Fibroblast of skin of abdomen (primary cell): Measurements from ENCODE around the gene PCDH1.
"Not testable (repeated sequence)": the region's sequence is repeated elsewhere in the genome, so short reads cannot be mapped to it uniquely, and the experiment has no call there.

Source experiments
- DNase-seq: peaks from one replicate; pipeline ENCODE4 v3.0.0-alpha.2; 2013

The PCDH1 gene

DNA sequence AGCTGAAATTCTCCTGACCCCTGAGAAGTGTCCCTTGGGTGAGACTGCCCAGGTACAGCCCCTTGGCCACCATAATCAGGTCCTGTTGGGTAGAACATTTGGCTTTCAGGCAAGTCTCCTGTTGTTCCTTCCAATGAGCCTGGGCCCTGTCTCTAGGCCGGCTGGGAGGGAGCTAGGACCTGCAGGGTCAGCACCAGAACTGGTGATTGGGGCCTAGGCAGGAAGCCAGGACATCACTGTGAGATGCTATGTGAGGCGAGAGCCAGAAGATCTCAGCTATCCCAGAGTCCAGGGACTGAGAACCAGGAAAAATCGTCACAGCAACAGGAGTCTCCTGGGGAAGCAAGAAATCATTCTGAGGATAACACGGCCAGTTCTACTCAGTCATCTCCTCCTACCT is 51.5 kb downstream of the PCDH1 start:
- DNase-seq = no peak

DNA sequence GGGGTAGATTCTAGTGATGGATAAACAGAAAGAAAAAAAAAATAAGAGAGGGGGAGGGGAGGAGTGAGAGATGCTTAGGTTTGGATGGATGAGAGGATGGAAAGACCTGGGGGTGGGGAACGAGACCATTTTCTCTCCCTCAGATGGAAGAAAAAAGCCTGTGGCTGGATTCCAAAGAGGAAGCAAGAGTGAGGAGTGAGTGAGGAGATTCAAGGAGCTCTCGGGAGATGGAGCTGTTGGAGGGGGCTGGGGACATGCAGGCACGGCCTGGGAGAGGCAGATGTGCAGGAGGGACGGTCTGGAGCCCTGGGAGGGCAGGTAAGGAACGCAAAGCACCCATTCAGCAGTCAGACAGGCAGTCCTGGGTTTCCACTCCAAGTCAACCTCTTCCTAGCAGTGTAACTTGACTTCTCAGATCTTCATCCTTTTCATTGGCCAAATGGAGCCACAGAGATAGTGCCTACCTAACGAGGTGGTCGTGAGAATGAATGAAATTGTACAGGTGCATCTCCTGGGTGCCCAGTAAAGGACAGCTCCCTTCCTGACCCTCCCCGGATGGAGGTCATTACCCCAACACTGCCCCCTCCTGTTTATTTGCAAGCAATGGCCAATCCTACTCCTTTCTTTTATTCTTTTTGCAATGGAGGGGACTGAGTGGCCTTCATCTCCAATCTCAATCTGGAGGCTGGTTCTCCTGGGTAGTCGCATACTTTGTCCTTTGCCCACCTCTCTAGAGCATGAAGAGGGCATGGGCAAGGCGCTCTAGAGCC is 52.2 kb downstream of the PCDH1 start:
- peak; percentile 27 for DNase-seq

DNA sequence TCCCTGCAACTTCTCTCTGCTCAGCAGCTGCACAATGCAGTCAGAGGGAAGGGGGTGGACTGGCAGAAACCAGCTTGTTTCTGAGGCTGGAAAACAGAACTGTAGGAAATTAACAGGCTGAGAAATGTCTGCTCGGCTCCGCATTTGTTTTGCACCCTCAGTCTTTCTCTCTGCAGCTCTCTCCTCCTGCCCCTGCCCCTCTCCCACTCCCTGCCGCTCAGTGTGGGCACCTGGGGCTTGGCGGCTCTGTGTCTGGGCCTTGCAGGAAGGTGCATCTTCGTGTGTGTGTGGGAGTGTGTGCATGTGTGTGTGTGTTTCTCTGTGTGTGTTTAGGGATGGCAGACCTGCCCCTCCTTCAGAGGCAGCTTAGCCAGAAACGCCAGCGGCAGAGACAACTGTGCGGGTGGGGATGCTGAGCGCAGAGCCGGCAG is 53.0 kb downstream of the PCDH1 start:
- DNase-seq = no peak

DNA sequence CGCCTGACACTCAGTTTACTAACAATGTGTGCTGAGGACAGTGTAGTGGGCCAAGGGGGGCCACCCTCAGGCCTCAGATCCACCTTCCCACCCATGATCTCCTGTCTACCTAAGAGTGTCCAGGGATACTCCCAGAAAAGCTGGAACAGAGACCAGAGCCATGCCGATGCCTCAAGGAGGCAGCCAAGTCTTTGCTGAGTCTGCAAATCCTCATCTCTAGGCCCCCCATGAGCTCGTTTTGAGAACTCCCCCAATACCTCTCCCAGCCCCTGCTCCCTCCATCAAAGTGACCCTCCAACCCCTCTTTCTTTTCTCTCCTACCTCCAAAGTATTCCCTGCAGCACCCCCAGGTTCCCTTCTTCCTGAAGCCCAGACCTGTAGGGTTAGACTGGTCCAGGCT is 53.5 kb downstream of the PCDH1 start:
- DNase-seq = no peak

DNA sequence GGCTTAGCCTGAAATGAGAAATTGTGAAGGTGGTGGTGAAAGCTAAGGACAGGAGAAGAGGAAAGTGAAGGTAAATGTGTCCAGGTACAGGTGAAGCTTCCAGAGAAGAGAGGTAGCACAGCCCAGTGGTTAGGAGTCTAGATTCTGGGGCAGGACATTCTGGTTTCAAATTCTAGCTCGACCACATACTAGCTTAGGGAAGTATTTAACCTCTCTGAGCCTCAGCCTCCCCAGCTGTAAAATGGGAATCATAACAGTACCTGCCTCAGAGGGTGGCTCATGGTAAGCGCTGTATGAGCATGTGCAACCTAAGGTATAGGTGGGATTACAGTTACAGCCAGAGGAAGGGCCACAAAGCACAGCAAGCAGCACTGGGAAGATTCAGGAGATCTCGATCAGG is 55.2 kb downstream of the PCDH1 start:
- no peak for DNase-seq

DNA sequence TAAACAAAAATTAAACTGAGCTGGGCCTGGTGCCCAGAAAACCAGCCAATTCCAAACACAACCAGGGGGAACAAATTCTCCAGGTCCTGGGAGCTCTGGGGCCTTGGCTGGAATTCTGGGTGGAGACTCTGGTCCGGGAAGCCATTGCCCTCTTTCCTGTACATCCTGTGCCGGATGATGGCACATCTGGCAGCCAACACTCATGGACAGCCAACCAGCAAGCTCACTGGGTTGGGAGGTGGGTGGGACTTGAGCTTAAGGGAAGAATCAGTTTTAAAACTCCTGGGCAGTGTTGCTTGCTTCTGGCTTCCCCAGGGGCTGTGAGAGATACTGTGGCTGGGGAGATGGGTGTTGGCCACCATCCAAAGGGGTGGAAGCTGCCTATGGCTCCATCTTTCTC is 56.1 kb downstream of the PCDH1 start:
- peak; percentile 58 for DNase-seq

DNA sequence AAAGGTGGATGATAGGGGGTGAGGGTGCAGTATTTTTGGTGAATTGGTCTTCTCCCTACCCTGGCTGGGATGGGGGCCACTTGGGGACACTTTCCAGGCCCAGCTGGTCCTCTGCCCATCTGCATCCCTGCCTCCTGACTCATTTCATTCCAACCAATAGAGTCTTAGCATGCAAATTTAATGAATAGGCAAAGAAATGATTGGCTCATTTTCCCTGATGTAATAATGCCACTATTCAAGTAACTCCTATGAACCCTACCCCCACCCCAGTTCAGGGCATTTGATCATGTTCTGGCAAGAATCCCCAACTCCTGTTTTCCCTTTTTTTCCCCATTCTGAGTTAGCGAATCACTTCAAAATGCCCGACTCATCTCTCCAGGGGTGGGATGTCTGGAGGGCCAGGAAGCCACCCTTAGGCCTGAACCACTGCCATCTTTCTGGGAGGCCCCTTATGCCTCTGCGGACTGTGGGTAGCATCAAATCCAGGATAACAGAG is 56.7 kb downstream of the PCDH1 start:
- DNase-seq = peak; percentile 98

DNA sequence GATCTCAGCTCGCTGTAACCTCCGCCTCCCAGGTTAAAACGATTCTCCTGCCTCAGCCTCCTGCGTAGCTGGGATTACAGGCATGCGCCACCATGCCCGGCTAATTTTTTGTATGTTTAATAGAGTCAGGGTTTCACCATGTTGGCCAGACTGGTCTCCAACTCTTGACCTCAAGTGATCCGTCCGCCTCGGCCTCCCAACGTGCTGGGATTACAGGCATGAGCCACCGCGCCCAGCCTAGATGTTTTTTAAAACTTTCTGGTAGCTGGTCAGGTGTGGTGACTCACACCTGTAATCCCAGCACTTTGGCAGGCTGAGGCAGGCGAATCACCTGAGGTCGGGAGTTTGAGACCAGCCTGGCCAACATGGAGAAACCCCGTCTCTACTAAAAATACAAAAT is 57.5 kb downstream of the PCDH1 start:
- DNase-seq = not testable (repeated sequence)

DNA sequence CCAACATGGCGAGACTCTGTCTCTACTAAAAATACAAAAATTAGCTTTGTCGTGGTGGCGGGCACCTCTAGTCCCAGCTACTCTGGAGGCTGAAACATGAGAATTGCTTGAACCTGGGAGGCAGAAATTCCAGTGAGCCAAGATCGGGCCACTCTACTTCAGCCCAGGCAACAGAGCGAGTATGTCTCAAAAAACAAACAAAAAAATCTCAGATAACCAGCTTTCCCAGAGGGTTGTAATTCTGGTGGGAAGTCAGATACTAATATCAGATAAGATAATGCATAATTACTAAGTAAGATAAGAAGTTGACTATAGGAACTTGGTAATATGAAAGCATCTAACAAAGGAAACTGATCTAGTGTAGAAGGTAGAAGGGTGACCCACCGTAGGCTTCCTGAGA is 60.6 kb downstream of the PCDH1 start:
- DNase-seq = no peak

DNA sequence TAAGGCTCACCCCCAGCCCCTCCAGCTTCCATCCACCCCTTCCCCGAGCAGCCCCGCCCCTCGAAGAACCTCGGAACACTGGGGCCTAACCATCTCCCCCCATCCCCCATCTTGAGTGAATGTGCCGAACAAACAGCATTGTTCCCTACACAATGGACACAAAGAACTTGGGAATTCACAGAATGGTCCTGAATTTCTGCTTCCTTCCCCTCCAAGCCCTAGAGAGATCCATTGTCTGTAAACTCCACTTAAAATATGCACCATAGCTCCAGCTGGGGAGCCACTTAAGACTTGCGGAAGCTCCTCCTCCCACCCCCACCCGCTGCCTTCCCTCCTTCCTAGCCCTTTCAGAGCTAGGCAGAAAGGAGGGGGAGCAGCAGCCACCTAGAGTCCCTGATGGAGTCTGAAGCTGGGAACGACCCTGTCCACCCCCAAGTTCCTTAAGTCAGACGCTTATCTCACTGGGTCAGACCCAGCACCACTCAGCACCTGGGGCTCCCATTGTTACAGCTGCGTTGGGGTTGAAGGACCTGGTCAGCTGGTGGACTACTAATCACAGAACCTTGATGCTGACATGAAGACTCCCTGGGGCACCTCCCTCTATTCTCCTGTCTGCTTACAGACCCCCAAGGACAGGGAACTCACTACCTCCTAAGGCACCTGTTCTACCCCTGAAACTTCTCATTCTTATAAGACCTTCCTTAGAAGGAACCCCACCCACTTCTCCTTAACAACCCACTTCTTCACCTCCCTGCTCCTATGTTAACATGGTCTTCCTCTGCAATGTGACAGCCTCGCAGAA is 61.4 kb downstream of the PCDH1 start:
- DNase-seq = no peak

DNA sequence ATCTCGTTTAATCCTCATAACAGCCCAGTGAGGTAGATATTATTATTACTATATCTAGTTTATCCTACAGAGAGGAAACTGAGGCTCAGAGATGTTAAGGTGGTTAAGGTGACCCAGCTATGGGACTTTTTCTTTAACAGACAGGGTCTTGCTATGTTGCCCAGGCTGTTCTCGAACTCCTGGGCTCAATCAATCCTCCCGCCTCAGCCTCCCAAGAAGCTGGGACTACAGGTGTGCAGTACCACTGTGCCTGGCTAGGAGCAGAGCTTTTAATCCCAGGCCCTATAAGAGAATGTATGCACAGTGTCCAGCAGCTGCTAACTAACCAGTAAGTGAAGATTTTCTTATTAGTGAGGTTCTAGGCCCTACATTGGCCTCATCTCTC is 62.4 kb downstream of the PCDH1 start:
- no peak for DNase-seq

DNA sequence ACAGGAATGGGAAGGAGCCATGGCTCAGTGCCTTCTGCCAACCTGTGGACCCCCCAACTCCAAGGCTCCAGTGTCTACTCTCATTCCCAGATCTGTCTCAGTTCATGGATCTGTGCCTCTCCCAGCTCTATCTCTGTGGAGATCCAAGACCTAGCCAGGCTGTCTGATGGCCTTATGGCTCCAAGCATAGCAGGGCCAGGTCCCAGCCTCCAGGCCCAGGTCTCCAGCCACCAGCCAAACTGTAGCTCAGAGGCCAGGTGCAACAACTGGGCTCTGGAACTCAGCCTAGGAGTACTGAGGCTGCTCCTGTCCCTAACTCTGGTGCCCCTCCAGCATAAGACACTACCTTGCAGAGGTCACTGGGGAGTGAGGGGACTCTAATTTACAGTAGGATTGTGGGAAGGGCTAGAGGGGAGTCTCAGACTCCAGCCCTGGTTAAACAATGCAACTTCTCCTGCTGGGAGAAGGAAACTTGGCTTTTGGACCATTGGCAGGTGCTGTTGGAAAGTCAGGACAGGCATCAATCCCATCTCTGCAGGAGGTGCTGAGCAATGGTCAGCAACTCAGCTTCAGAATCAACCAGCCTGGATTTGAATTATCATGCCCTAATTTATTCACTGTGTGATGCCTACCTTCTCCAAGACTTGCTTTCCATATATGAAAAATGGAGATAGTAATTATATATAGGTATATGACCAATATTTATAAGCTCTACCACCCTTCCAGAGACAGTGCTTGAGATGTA is 63.0 kb downstream of the PCDH1 start:
- DNase-seq = no peak

DNA sequence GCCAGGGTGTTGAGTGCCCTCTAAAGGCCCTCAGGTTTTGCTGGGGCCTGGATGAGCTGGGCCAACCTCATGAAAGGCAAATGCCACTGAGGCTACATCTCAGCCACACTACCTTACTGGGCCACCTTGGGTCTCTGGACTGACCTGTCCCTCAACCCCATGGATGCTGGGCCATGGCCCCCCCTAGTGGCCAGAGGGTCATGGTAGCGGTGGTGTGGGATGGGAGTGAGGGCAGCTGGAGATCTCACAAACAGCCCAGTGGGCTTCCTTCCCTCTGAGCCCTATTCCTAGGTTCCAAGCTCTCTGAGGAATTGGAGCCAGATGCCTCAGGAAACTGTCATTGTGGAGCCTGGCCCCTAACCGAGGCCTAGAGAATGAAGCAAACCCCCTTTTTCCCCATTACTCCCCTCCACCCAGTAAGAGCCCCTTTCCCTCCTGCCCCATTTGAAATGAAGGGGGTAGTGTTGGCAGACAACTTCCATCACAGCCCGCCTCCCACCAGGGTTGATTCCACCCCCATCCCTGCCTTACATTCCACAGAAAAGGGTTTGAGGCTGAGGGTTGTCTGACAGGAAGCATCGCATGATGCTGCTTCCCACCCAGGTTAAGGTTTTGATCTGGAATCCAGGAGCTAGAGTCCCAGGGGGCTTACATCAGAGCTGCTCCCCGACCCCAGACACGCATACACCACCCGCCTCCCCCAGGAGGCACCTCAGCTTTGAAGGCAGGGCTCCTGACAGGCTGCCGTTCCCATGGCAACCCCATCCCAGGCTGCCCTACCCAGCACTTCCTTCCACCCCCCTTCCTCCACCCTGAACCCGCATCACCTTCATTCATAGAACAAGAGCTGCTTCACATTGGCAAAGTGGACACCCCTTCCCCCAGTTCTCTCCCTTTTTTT is 63.9 kb downstream of the PCDH1 start:
- DNase-seq = no peak

DNA sequence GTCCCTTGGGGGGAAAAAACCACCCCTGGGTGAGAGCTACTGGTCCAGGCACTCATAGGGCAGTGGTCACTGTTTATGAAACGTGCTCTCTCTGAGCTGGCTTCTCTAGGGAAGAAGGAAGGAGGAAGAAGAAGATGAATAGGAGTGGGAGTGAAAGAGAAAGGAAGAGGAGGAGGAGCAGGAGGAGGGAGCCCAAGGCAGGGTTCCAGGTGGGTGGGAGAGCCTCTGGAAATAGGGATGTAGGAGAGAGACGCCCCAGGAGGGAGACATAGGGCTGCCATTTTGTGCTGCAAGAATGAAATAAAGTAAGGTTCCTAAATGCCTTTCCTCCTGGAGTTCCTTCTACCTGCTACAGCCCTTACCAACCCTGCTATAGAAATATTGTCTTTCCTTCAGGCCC is 65.7 kb downstream of the PCDH1 start:
- DNase-seq = no peak

DNA sequence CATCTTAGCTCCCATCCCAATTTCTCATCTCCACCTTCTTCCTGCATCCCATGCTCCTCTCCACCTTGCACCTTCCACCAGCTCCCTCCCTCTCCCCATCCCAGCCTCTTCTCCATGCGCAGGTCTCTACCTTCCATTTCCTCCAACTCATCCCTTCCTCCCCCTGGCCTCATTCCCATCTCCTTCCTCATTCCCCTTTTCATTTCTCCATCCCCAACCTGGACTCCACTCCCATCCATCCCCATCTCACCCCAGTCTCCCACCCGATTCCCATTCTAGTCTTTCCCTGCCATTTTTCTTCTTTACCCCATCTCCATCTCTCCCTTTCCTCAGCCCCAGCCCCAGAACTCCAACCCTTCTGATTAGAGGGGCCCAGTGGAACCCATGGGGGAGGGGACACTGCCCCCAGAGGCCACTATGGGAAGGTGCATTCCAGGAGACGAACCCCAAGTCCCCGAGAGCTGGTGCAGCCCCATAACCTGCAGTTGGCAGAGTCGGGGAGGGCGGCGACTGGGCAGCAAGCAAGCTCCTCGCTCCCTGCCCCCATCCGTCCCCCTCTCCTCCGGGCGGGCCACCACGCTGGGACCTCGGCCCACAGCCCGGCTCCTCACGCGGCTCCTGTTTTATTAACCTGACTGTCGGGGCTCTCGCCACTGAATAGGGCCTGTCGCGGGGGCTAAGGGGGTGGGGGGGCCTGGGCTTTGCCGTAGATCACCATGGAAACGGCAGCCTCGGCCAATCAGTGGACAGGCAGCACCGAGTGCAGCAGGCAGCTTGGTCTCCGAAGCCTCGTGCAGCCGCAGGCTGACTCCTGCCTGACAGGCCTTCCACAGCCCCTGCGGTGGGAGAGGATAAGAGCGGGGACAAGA is 66.7 kb downstream of the PCDH1 start:
- DNase-seq = no peak

DNA sequence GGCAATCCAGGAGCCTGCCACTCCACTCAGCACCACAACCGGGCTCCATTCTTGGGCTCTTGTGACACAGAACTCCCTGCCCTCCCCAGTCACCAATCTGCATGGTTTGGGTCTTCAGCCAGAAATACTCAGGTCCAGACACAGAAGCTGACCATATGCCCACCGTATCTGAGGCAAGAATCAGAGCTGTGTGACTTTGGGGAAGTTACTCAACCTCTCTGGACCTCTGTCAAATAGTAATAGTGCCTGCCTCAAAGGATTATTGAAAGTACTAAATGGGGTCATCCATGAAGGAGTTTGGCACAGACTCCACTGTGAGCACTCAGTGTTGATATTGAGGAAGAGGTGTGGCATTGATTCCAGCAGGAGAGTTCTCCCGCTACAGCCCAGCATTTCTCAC is 67.5 kb downstream of the PCDH1 start:
- DNase-seq = no peak

DNA sequence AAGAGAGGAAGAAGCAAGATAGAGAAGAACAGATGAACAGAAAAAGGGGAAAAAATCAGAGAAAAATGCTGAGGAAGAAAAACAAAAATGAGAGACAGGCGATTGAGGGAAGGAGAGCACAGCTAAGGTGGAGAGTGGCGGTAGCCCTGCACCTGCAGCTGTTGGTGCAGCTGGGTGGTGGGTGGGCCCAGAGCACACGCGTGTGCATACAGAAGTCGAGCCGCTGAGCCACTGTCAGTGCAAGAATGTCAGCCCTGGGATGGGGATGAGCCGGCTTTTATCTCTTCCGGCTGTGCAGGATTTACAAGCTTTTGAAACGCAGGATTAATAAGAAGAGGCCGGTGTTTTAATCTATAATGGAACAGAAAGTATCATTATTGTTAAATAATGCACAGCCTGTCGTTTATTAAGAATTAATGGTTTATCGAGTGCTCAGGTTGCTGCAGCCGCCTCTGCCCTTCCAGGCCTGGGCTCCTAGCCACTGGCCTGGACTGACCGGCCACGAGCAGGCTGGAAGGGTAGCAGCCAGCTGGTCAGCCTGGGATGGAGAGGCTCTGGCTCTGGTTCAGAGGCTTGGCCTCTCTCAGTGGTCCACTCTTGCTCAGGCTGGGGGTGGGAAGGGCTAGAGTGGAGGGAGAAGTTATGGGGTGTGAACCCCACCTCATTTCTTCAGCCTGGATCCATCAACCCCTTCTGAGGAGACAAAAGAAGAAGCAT is 68.7 kb downstream of the PCDH1 start:
- no peak for DNase-seq

DNA sequence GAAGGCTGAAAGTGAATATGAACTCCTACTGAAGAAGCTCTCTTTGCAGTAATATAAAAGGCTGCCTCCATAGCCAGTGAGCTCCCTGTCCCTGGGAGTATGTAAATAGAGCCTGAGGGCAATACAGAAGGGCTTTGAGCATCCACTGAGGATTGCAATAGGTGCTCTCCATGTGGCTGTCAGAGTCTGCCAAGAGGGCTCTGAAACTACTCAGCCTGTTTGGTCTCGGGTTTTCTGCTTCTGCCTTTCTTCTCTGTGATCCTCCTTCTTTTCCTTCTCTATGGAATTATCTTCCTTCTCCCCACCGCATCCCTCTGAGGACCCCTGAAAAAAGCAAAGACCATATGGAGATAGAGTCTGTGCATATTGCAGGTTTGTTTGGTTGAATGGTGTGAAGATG is 69.4 kb downstream of the PCDH1 start:
- DNase-seq = no peak

DNA sequence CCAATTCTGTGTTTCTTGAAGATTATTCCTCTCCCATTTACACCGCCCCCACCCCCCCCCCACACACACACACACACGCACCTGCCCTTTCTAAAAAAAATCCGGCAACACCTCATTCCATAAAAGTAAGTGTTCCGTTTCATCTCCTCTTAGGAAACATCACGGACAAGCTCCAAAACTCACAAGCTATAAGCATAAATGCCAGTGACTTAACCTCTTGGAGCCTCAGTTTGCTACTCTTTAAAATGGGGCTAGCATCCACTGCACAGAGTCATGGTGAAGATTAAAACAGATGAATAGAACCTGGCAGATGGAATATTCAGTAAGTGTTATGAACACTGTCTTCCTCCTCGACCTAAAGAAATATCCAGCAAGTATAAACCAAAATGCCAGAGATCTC is 70.5 kb downstream of the PCDH1 start:
- DNase-seq = no peak

DNA sequence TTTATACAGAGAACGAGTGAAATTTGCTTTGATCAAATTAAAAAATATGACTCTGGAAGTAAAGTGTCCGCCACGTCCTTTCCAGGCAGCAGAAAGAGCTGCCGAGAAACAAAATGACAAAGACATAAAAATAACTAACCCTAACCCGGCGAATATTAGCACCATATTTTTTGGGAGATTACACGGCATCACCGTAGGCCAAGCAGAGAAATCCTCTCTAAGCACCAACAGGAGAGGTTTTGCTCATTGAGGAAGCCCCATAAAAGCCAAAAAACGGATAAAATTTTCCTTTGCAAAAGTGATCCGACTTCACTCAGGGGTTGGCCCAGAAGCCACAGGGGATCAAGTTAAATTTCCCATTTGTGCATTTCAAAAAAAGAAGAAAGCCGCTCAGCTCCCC is 70.9 kb downstream of the PCDH1 start:
- no peak for DNase-seq

DNA sequence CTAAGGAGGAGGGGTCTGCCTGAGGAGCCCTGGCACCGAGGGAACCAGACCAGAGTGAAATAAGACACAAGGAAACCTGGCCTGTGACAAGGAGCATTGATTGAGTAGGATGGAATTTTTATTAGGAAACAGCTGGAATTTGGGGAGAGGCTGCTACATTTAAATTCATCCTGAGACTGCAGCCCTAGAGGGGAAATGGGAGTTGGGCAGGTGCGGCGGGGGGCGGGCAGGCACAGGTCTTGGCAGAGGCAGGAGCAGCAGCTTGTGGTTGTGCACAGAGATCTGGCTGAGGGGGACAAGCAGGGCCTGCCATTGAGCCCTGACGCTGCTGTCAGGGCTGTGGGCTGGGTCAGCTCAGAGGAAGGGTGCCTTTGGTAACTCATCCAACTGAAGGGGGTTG is 71.6 kb downstream of the PCDH1 start:
- no peak for DNase-seq
